Keratinocyte (primary cell): ENCODE data around the gene ROR1.

Experiments used
- CTCF ChIP-seq, 3 experiments: IDR thresholded peaks in 1 of 3; conservative IDR thresholded peaks in 1 of 3; optimal IDR thresholded peaks in 1 of 3; 2 replicates in 2 of 3; 3 replicates in 1 of 3; pipeline versions ENCODE3 to v1.5.1; 2011; ENCODE audit warnings: low read length in 3 of 3, mild to moderate bottlenecking in 3 of 3, moderate library complexity in 2 of 3, control low read depth in 1 of 3, inconsistent platforms in 1 of 3; ENCODE audit not compliant: insufficient read depth in 2 of 3; ENCODE audit errors: extremely low read depth in 1 of 3
- EZH2 ChIP-seq: IDR thresholded peaks from one replicate; pipeline ENCODE4 v1.6.1; 2012; ENCODE audit warnings: inconsistent platforms, mild to moderate bottlenecking, low read length, moderate library complexity

- TF ChIP-seq EZH2 = no peak
- TF ChIP-seq CTCF (optimal IDR thresholded peaks at IDR 0.05 in 1 of 3, IDR thresholded peaks at IDR 0.05 in 1 of 3, conservative IDR thresholded peaks at IDR 0.05 in 1 of 3; ENCODE audit: extremely low read depth in 1 of 3, insufficient read depth in 2 of 3, low read length in 3 of 3) = no peak
Observed at GRCh38 chr1:63863145-63863544, 89.3 kb downstream of the ROR1 start.
